ENCODE results near the gene TDRD3. TPM values are rescaled to one million over a fixed set of nuclear protein-coding genes. Genes with fewer than 3 reads are reported as not detected.

The TDRD3 gene
- total RNA-seq, 4 donors from 2014 or later = 28.5 to 47.8 (median 41.3) TPM

DNA sequence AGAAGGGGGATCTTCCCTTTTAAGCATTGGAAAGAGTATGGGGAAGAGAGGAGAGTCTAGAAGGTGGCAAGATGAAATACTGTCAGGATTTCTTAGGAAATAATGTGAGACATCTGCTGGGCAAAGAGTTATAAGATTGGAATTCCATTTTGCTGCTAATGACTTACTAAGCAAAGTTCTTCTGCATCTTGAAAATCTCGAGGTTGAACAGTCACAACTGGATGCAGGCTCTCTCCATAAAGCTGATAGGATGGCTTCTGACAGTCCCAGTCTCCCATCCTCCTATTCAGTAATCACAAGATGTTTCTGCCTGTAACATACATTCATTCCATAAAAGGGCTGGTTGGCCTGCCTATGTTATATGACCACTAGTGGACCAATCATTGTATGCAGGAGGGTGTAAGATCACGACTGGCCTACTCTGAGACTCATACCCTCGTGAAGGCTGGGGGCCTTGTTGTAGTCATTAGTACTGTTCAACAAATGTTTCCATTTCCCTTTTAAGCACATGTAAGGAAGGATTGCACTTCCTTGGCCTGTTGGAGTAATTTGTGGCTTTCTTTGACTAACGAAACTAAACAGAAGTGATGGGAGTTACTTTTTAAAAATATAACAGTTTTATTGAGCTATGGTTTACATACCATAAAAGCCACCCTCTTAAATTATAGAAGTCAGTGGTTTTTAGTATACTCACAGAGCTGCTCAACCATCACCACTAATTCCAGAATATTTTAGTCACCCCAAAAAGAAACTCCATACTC is 45.0 kb upstream of the TDRD3 start:
- no peak overlapping the region for H3K4me3 ChIP-seq (replicated peaks in 1 of 3)
- 74 to 78% methylated on average over 4 of the region's 4 CpGs for WGBS, 2 donors
- H3K4me1 ChIP-seq = no peaks in the 10 kb centered on the region
- no peaks in the 10 kb centered on the region for H3K9me3 ChIP-seq
- no peak overlapping the region for H3K27ac ChIP-seq
- TF ChIP-seq POLR2A (IDR thresholded peaks at IDR 0.05) = no peak
- TF ChIP-seq, protein P1, sequence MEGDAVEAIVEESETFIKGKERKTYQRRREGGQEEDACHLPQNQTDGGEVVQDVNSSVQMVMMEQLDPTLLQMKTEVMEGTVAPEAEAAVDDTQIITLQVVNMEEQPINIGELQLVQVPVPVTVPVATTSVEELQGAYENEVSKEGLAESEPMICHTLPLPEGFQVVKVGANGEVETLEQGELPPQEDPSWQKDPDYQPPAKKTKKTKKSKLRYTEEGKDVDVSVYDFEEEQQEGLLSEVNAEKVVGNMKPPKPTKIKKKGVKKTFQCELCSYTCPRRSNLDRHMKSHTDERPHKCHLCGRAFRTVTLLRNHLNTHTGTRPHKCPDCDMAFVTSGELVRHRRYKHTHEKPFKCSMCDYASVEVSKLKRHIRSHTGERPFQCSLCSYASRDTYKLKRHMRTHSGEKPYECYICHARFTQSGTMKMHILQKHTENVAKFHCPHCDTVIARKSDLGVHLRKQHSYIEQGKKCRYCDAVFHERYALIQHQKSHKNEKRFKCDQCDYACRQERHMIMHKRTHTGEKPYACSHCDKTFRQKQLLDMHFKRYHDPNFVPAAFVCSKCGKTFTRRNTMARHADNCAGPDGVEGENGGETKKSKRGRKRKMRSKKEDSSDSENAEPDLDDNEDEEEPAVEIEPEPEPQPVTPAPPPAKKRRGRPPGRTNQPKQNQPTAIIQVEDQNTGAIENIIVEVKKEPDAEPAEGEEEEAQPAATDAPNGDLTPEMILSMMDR (IDR thresholded peaks at IDR 0.05) = no peak
- intact Hi-C loops (cut with DNase I) = no loop called here
- H3K27me3 ChIP-seq = no peaks in the 10 kb centered on the region
- H3K36me3 ChIP-seq = no peaks in the 10 kb centered on the region
- no peak for DNase-seq

DNA sequence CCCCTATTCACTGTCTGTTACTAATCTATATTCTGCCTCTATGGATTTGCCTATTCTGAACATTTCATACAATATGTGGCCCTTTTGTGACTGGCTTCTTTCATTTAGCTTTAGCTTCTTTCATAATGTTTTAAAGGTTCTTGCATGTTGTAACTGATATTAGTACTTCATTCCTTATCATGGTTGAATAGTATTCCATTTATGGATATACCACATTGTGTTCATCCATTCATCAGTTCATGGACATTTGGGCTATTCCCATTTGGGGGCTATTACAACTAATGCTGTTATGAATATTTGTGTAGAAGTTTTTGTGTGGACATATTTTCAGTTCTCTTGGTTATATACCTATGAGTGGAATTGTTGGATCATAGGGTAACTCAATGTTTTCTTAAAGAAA is 44.4 kb upstream of the TDRD3 start:
- intact Hi-C loops (cut with DNase I) = no loop called here
- no peaks in the 10 kb centered on the region for H3K27me3 ChIP-seq
- no peak overlapping the region for H3K27ac ChIP-seq
- H3K4me1 ChIP-seq = no peaks in the 10 kb centered on the region
- TF ChIP-seq, protein P1 (IDR thresholded peaks at IDR 0.05) = no peak
- TF ChIP-seq POLR2A (IDR thresholded peaks at IDR 0.05) = no peak
- no peak overlapping the region for H3K4me3 ChIP-seq (replicated peaks in 1 of 3)
- no peak for DNase-seq
- no peaks in the 10 kb centered on the region for H3K36me3 ChIP-seq
- no peaks in the 10 kb centered on the region for H3K9me3 ChIP-seq

DNA sequence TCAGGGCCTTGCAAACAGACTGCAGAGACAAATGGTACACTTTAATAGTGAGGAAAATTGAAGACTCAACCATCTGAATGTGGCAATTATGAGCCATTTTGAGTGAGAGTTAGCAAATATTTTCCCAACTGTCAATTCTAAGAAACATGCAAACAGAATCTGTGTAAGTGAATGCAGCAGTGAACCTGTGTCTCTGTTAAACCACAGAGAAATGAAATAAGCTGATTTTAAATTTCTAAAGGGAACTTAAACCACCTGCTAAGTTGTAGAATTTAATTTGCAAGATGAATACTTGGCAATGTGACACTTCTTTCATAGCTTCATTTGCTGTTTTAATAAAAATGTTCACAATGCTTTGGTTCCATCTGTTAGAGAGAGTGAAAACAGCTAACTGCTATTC is 42.0 kb upstream of the TDRD3 start:
- TF ChIP-seq, protein P1 (IDR thresholded peaks at IDR 0.05) = no peak
- no peak for TF ChIP-seq POLR2A (IDR thresholded peaks at IDR 0.05)
- Histone ChIP-seq H3K27me3 (no peaks in the 10 kb centered on the region), H3K4me1 (no peaks in the 10 kb centered on the region), H3K4me3 (replicated peaks in 1 of 3) (no peak overlapping the region), H3K36me3 (no peaks in the 10 kb centered on the region), H3K27ac (no peak overlapping the region), H3K9me3 (no peaks in the 10 kb centered on the region)
- intact Hi-C loops (cut with DNase I) = no loop called here
- no peak for DNase-seq

DNA sequence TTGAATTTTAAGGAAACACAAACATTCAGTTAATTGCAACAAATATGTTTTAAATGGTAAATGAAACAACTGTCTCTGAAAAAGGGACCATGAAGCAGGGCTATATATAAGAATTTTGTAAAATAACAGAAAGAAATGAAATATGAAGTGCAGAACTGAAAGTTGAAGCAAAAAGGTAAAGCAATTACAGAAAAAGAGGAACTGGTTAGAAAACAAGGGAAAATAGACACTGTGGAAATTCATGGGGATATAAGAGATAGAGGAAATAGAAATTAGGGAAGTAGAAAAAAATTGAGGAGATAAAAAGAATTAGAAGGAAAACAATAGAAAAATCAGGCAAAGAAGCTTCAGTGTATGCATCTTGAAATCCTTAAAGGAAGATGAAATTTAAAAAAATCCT is 40.0 kb upstream of the TDRD3 start:
- no peaks in the 10 kb centered on the region for H3K27me3 ChIP-seq
- no peak for DNase-seq
- TF ChIP-seq, protein P1 (IDR thresholded peaks at IDR 0.05) = no peak
- TF ChIP-seq POLR2A (IDR thresholded peaks at IDR 0.05) = no peak
- intact Hi-C loops (cut with DNase I) = no loop called here
- H3K36me3 ChIP-seq = no peaks in the 10 kb centered on the region
- no peak overlapping the region for H3K27ac ChIP-seq
- no peaks in the 10 kb centered on the region for H3K9me3 ChIP-seq
- no peaks in the 10 kb centered on the region for H3K4me1 ChIP-seq
- no peak overlapping the region for H3K4me3 ChIP-seq (replicated peaks in 1 of 3)

DNA sequence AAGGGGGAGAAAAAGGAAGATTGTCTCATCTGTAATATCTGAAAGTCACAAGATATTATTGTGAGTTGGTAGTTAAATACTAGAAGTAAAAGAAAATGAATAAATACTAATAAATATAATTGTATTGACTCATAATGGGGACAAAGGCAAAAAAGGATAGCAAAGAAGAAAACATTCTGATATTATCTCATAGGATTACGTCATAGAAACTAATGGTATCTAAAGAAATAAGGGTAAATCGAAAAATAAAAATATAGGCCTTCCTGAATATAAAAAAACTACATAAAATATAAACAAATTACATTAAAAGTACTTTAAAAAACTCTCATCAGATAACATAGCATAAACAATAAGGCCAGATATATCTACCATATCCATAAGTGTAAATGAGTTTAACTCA is 38.6 kb upstream of the TDRD3 start:
- no peak for DNase-seq
- Histone ChIP-seq H3K27me3 (no peaks in the 10 kb centered on the region), H3K9me3 (no peaks in the 10 kb centered on the region), H3K27ac (no peak overlapping the region), H3K36me3 (no peaks in the 10 kb centered on the region), H3K4me3 (replicated peaks in 1 of 3) (no peak overlapping the region), H3K4me1 (no peaks in the 10 kb centered on the region)
- intact Hi-C loops (cut with DNase I) = no loop called here
- TF ChIP-seq, protein P1 (IDR thresholded peaks at IDR 0.05) = no peak
- TF ChIP-seq POLR2A (IDR thresholded peaks at IDR 0.05) = no peak
- WGBS, 2 donors = 94 to 96% methylated on average over 2 of the region's 2 CpGs
